Measurements from ENCODE around the gene ACIN1. TPM values are rescaled to one million over a fixed set of nuclear protein-coding genes. Genes with fewer than 3 reads are reported as not detected.

The ACIN1 gene
- total RNA-seq, 1 donor from 2014 or later, result 458 TPM

DNA sequence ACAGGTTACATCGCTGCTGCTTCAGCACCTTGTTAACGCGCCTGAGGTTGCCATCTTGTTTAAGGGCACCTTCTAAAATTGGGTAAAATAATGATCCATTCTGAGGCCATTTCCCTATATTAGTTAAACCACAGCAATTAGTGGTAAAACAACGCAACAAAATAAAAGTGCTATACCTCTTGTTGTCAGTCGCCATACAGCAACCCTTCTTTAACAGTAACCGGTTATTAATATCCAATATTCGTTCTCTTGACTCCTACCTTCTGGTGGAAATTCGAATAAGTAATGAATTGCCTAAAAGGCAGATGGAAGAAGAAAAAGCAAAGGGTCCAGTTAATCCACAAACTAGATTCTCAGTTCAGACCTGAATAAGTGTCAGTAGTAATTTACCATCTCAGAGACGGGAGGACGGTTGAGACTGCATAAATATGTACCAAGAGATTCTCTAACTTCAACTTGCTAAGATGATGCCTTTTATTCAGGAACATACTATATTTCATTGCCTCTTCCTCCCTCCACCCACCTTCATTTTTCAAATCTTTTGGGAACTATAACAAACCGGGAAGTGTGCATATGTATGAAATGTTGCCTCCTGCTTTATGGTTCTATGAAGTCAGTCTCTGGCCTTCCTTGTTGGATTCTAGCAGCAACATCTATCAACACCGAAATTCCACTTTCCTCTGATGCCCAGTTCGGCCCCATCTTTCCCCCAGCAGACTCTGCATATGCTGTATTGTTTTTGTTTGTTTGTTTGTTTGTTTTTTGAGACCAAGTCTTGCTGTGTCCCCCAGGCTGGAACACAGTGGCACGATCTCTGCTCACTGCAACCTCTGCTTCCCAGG is 59.4 kb downstream of the ACIN1 start:
- Mint-ChIP-seq H3K9me3 (ENCODE audit: low read depth) (no peaks in the 10 kb centered on the region), H3K4me1 (ENCODE audit: low read depth) (peaks cover 11% of the 10 kb centered on the region), H3K27ac (peak overlapping the region; percentile 97), H3K27me3 (no peaks in the 10 kb centered on the region), H3K4me3 (ENCODE audit: low read depth) (peak overlapping the region; percentile 80), H3K36me3 (ENCODE audit: insufficient read depth) (peaks cover 13% of the 10 kb centered on the region)
- DNase-seq (ENCODE audit: low spot score, unreplicated experiment), result no peak
- TF ChIP-seq CTCF (IDR thresholded peaks at IDR 0.05; ENCODE audit: unreplicated experiment), result no peak

- H3K4me1 Mint-ChIP-seq (ENCODE audit: low read depth), result peaks cover 11% of the 10 kb centered on the region
- peaks cover 13% of the 10 kb centered on the region for H3K36me3 Mint-ChIP-seq (ENCODE audit: insufficient read depth)
- DNase-seq (ENCODE audit: low spot score, unreplicated experiment), result peak; percentile 64
- H3K9me3 Mint-ChIP-seq (ENCODE audit: low read depth), result no peaks in the 10 kb centered on the region
- no peaks in the 10 kb centered on the region for H3K27me3 Mint-ChIP-seq
- H3K27ac Mint-ChIP-seq, result peak within 1 kb of the TSS; percentile 97
- no peak for TF ChIP-seq CTCF (IDR thresholded peaks at IDR 0.05; ENCODE audit: unreplicated experiment)
- peak within 1 kb of the TSS; percentile 80 for H3K4me3 Mint-ChIP-seq (ENCODE audit: low read depth)
Measured at GRCh38 chr14:23034498-23035302, 60.2 kb downstream of the ACIN1 start, which contains the start of gene PSMB5. TSS of gene PSMB5 (minus strand) at chr14:23034900. CDS start at chr14:23034881, 19 bp downstream.

DNA sequence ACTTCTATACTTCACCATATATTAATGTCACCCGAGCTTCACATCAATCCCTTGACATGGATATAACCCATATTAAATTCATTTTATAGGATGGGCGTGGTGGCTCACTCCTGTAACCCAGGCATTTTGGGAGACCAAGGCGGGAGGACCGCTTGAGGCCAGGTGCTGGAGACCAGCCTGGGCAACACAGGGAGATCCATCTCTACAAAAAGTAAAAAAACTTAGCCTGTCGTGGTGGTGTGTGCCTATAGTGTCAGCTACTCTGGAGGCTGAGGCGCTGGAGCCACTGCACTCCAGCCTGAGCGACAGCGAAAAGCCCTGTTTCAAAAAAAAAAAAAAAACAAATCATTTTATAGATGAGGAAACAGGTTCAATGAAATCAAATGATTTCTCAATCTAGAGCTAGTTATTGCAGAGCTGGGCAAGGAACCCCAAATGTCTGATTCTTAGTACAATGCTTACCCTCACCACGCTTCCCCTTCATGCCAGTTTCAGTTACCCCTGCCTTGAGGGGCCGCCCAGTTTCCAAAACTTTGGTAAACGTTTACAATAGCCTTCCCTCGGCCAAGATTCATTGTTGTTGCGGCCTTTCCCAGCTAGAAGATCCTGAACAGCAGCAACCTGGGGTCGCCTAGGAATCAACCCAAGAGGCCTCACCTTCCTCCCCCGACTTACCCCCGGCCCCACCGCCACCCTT is 61.0 kb downstream of the ACIN1 start:
- no peak for TF ChIP-seq CTCF (IDR thresholded peaks at IDR 0.05; ENCODE audit: unreplicated experiment)
- peaks cover 11% of the 10 kb centered on the region for H3K4me1 Mint-ChIP-seq (ENCODE audit: low read depth)
- H3K27ac Mint-ChIP-seq, result peak overlapping the region; percentile 97
- peak overlapping the region; percentile 80 for H3K4me3 Mint-ChIP-seq (ENCODE audit: low read depth)
- H3K27me3 Mint-ChIP-seq, result no peaks in the 10 kb centered on the region
- peaks cover 17% of the 10 kb centered on the region for H3K36me3 Mint-ChIP-seq (ENCODE audit: insufficient read depth)
- H3K9me3 Mint-ChIP-seq (ENCODE audit: low read depth), result no peaks in the 10 kb centered on the region
- no peak for DNase-seq (ENCODE audit: low spot score, unreplicated experiment)

GRCh38 chr14:23033251-23033727 is 61.6 kb downstream of the ACIN1 start:
- no peak for DNase-seq (ENCODE audit: low spot score, unreplicated experiment)
- Mint-ChIP-seq H3K36me3 (ENCODE audit: insufficient read depth) (peaks cover 19% of the 10 kb centered on the region), H3K27ac (peak overlapping the region; percentile 29), H3K4me3 (ENCODE audit: low read depth) (peak overlapping the region; percentile 80), H3K27me3 (no peaks in the 10 kb centered on the region), H3K9me3 (ENCODE audit: low read depth) (no peaks in the 10 kb centered on the region), H3K4me1 (ENCODE audit: low read depth) (peaks cover 11% of the 10 kb centered on the region)
- TF ChIP-seq CTCF (IDR thresholded peaks at IDR 0.05; ENCODE audit: unreplicated experiment), result no peak

DNA sequence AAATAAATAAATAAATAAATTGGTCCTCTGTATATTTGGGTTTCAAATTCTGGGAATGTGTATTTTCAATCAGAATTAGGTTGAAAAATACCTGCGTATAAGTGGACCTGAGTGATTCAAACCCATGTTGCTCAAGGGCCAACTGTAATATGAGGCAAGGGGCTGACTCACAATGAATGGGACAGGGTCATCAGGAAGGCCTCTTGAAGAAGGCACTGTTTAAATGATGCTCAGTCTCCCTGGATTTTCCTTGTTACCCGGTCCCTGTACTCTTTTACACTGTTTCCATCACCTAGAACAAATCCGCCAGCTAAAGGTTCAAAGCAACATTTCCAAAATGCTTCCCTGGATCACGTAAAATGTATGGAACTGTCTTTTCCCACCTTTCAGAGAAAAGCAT is 64.0 kb downstream of the ACIN1 start:
- H3K4me1 Mint-ChIP-seq (ENCODE audit: low read depth), result peaks cover 11% of the 10 kb centered on the region
- no peaks in the 10 kb centered on the region for H3K9me3 Mint-ChIP-seq (ENCODE audit: low read depth)
- no peak for TF ChIP-seq CTCF (IDR thresholded peaks at IDR 0.05; ENCODE audit: unreplicated experiment)
- H3K27me3 Mint-ChIP-seq, result no peaks in the 10 kb centered on the region
- no peak overlapping the region for H3K27ac Mint-ChIP-seq
- peaks cover 26% of the 10 kb centered on the region for H3K36me3 Mint-ChIP-seq (ENCODE audit: insufficient read depth)
- H3K4me3 Mint-ChIP-seq (ENCODE audit: low read depth), result no peak overlapping the region
- no peak for DNase-seq (ENCODE audit: low spot score, unreplicated experiment)
